Activated CD4-positive, alpha-beta T cell treated with anti-CD3 and anti-CD28 coated beads for 4 hours (primary cell): ENCODE results near the gene YWHAH.
A peak's percentile ranks its signal among the peaks of the same experiment; 100 is the strongest.
"Not testable (repeated sequence)": the region's sequence is repeated elsewhere in the genome, so short reads cannot be mapped to it uniquely, and the experiment has no call there.

Experiments
- DNase-seq, 2 donors: peaks; one replicate each; pipeline ENCODE4 v3.0.0-alpha.2; 2020

The YWHAH gene

DNA sequence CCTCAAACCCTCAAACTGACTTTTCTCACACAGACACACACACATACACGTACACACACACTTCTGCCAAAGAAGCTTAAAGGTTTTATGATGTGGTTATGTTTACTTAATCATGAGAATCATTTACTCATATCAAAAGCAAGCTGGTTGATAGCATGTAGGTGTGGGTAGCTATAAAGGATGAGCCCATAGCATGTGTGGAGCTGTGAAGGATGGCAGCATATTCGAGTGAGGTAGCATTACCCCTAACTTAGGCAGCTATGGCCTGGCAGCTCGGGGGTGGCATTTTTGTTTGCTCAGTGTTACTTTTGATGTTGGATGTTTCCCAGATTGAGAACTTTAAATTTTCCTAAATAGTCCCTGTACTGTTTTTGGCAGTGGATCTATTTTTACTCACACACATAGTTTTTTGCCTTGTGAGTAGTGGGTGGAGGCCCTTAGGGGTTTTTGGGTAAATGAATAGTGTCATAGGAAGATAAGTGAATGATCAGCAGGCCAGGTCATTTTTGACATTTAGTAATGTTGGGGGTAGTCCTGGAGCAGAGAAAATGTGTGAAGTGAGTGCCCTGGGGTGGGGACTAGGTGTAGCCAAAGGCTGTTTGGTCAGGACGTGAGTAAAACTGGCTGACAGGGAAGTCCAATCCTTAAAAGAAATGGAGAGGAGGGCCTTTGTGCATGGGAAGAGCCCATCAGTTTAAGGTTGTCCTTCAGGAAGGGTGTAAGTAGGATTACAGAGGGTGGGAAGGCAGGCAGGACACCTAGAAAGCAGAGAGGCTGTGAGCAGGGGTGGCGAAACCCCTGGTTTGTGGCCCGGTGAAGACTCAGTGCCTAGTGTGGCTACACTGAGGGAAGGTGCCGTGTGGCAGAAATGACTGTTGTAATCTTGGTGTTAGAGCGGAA is 7.1 kb downstream of the YWHAH start:
- no peak for DNase-seq

DNA sequence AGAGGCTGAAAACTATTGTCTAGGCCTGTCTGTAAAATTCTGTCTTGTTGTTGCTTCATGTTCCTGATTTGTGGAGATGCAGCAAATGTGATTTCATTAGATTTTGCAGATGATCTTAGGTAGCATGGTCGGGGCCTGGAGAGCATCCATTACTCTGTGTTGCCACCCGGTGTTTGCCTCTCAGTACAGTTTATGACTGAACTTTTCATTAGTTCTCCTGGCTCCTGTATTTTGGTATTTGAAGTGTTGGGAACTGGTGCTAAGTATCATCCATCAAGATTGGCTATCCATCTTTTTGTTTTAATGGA is 7.7 kb downstream of the YWHAH start:
- no peak for DNase-seq

DNA sequence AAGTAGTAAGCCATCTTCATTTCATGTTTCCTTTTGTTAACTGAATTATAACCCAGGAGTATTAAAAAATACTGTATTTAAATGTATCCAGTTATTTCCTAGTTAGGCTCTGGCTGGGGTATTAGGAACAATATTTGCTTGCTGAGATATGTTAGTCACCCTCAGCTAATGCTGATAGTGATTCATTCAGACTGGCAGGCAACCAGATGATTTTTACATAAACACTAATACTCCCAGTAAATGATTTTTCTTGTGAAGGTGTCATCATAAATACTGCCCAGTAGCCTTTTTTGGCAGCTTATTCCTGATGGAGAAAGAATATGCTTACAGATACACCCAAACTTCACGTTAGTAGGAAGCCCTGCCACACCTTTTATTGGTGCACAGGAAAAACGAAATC is 8.1 kb downstream of the YWHAH start:
- no peak for DNase-seq

DNA sequence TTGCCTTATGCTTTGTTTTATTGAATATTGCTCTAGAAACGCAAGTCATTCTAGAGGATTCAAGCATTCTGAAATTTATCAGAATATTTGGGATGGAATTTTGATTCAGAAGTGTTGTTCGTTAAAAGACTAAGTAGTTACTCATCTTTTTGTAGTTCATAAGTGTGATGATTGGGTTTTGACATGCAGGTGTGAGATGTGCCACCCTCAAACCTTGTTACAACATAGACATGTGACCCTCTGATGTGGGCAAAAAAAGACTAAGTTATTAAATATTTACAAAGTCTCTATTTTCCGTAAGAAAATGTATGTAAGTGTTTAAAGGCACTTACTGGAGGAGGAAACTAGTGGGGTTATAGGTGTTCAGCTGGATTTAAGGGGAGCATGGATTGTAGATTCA is 8.9 kb downstream of the YWHAH start:
- DNase-seq = no peak

DNA sequence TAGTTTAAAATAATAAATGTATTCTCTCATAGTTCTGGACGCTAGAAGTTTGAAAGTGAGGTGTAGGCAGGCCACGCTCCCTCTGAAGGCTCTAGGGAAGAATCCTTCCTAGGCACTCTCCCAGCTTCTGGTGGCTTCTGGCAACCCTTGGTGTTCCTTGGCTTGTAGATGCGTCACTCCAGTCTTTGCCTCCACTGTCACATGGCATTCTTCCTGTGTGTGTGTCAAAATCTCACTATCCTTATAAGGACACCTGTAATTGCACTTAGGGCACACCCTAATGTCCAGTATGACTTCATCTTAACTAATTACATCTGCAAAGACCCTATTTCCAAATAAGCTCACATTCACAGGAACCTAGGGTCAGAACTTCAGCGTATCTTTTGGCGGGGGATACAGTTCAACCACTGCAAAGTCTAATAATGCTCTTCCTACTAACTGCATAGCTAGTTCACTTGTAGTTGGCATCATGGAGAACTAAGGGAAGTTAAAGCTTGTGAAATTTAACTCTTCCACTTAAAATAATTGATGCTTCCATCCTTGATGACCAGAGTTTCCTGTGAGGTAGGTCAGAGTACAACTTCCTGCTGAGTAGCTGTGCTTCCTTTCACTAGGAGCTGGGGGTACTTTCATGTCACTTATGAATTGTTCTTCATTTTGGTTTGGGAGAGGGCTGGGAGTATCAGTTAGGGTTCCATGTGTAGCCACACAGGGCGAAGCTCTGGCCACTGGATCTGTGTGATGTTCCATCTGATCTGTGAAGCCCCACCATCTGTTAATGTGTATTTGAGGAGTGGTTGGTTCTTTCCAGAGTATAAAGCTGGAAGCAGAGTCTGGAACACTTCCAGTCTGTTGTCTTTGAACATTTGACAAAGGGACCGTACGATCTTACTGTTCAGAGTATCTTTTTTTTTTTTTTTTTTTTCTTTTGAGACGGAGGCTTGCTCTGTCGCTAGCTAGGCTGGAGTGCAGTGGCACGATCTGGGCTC is 10.5 kb downstream of the YWHAH start:
- no peak for DNase-seq

DNA sequence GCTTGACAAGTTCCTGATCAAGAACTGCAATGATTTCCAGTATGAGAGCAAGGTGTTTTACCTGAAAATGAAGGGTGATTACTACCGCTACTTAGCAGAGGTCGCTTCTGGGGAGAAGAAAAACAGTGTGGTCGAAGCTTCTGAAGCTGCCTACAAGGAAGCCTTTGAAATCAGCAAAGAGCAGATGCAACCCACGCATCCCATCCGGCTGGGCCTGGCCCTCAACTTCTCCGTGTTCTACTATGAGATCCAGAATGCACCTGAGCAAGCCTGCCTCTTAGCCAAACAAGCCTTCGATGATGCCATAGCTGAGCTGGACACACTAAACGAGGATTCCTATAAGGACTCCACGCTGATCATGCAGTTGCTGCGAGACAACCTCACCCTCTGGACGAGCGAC is 12.0 kb downstream of the YWHAH start:
- peak; percentile 24 to 30 for DNase-seq

DNA sequence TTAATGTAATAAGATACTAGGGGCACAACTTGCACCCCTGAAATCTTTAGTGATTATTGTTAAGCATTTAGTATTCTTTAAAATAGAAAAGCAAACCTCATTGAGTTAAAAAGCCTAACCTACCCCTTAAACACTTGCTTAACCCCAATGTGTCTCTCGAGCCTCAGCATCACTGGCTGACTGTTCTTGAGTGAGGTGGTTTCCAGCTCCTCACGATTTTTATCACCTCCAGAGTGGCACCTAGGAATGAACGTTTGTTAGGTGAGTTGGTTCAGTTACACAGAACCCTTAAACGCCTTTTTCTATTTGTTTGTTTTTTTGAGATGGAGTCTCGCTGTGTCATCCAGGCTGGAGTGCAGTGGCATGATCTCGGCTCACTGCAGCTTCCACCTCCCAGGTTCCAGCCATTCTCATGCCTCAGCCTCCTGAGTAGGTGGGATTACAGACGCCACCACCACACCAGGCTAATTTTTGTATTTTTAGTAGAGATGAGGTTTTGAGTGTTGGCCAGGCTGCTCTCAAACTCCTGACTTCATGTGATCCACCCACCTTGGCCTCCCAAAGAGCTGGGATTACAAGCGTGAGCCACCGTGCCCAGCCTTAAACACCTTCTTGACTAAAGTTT is 13.7 kb downstream of the YWHAH start:
- DNase-seq = no peak

DNA sequence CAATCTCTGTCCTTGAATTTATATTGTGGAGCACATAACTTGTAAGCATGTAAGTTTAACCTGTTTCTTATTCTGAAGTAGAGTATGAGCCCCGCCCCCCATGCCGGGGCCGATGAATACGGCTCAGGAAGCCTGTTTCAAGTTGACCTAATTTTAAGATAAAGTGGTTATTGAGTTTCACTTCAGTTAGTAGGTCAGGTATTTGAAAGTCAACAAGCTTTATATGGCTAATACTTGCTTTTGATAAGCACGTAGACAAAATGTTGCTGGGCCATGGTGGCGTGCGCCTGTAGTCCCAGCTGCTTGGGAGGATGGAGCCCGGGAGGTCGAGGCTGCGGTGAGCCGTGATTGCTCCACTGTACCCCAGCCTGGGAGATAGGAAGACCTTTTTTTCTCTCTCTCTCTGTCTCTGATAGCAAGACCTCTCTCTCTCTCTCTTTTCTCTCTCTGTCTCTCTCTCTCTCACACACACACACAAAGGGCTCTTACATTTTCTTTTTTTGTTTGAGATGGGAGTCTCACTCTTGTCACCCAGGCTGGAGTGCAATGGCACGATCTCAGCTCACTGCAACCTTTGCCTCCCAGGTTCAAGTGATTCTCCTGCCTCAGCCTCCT is 14.4 kb downstream of the YWHAH start:
- peak; percentile 22 for DNase-seq

DNA sequence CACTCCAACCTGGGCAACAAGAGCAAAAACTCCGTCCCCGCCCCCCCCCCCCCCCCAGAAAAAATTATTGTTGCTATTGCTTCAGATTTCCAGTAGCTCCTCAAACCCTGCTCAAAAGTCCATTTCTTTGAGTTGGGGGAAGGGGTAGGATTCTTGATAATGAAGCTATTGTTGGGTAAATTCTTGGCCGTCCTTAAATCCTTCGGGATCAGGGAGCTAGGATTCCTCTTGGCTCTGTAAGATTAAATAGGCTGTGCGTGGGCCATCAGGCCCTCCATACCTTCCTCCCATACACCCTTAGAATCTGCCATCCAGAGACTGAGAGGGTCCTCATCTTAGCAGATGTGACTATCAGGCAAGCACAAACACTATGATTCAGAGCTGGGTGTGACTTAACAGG is 16.4 kb downstream of the YWHAH start:
- DNase-seq = no peak

DNA sequence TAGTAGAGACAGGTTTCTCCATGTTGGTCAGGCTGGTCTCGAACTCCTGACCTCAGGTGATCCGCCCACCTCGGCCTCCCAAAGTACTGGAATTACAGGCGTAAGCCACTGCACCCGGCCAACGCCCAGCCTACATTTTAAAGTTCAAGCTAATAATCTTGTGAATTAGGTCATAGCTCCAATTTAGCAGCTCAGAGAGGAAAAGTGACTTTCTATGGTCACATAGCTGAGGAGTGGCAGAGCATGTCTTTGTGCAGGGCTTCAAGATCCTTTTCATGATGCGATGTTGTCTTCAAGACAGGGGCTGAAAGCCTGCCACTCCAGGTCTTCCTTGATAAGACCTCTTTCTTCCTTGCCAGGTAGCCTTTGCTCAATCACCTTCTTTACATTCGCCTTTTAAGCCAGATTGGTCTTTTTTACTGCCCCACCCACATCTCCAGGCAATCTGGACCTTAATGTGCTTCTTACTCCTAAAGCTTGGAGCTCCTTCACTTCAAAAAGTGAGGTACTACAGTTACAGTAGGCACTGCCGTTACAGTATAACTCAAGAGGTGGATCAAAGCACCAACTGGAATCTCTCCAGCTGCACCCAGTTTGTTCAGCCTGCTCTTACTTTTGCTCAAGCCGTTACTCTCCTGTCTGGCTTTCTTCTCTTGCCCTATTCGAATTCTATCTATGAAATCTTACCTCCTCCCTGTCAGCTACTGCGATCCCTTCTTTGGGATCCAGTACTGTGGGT is 18.2 kb downstream of the YWHAH start:
- DNase-seq = no peak

DNA sequence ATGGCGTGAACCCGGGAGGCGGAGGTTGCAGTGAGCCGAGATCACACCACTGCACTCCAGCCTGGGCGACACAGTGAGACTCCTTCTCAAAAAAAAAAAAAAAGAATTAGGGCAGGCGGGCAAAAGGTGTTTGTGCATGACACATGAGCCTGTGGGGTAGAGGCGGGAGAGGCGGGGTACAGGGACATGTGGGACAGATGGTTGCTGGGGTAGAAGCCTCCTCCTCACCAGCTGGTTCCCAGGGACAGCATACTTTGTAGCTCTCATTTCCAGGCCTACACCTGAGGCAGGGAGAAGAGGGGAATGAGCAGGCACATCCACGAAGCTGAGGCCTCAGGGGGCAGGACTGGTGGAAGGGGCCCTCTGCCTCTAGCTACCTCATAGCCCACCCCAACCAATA is 23.7 kb downstream of the YWHAH start:
- DNase-seq = no peak

DNA sequence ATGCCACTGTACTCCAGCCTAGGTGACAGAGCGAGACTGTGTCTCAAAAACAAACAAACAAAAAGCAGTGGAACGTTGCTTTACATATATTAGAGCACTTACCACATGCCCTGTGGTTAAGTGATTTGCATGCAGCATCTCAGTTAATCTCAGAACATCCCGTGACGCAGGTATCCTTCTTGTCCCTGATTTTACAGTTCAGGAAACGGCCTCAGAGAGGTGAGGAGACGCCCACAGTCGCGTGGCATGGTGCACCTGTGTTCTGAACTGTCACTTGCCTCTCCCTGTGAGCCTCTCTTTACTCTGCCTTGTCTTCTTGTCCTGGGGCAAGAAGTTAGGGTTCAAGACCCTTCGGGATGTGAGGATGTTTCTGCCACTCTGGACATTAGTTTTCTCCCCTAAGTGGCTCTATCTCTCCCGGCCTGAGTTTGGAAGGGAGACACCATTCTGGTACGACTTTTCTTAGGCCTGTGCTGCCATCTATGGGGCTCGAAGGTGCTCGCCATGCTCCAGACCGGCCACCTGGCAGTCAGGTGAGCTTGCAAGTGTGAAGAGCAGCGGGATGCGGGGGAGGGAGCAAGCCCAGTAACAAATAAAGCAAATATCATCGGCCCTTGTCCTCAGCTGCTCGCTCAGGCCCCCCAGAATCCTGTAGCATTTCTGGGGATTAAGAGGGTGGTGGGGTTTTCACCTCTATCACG is 25.6 kb downstream of the YWHAH start:
- peak; percentile 61 to 65 for DNase-seq

DNA sequence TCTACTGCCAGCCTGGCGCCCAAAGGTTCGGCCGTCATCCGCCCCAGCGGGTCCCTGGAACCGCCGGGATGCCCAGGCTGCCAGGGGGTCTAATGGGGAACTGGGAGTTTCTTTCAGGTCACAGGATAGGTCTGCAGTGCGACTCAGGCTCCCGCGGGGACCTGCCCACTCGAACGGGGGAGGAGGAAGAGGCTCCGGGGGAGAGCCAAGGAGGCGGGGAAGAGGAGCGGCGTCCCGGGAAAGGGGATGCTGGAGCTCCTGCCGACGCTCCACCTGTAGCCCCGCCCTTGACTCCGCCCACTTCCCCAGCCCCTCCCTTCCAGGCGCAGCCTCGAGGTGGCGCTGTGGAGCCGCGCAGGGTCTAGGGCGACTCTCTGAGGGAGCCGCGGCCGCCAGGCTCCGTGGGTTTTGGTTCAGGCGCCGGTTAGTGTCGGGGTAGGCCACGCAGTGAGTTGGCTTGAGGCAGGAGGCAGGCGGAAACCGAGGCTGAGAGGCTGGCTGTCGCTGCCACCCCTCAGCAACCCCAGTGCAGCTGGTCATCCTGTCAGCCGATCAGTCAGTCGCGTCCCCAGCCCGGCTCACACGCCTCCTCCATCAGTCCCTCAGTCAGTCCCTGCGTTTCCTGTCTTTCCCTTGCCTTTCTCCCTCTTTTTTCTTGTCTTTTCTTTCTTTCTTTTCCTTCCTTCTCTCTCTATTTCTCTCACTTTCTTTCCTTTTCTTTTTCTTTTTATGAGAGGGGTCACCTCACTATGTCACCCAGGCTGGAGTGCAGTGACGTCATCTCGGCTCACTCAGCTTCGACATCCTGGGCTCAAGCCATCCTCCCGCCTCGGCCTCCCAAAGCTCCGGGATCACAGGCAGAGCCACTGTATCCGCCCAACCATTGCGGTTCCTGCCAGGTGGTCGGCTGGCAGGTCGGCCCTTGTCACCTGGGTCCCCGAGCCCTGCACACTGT is 26.4 kb downstream of the YWHAH start:
- peak; percentile 80 to 89 for DNase-seq

DNA sequence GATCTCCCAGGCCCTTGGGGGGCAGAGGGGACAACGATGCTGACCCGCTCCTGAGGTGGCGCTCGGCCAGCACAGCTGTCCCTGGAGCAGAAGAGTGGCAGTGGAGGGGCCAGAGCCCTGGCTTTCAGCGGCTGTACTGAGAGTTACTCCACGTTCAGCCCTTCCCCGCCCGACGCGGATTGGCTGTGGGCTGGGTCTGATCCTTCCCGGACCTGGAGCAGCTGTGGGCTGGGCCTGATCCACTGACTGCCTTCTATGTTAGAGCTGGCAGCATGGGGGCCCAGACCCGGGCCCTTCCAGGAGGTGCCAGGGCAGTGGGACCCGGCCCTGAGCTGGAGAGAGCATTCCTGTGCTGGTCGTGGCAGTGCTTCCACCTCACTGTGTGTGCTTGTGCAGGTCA is 27.8 kb downstream of the YWHAH start:
- DNase-seq = no peak

DNA sequence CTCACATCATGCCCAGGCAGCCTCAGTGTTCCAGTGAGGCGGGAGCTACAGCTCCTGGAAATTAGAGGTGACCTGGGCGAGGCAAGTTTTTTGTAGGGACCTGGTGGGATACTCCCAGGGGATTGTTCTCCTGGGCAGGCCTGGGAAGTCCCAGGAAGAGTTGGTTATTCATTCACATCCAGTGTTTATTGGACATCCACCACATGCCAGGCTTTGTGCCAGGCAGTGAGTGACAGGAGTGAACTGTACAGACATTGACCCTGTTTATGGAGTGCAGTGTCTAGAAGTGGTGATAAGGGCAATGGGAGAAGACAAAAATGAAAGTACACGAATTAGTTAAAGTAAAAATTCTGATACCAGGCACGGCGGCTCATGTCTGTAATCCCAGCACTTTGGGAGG is 29.4 kb downstream of the YWHAH start:
- no peak for DNase-seq

DNA sequence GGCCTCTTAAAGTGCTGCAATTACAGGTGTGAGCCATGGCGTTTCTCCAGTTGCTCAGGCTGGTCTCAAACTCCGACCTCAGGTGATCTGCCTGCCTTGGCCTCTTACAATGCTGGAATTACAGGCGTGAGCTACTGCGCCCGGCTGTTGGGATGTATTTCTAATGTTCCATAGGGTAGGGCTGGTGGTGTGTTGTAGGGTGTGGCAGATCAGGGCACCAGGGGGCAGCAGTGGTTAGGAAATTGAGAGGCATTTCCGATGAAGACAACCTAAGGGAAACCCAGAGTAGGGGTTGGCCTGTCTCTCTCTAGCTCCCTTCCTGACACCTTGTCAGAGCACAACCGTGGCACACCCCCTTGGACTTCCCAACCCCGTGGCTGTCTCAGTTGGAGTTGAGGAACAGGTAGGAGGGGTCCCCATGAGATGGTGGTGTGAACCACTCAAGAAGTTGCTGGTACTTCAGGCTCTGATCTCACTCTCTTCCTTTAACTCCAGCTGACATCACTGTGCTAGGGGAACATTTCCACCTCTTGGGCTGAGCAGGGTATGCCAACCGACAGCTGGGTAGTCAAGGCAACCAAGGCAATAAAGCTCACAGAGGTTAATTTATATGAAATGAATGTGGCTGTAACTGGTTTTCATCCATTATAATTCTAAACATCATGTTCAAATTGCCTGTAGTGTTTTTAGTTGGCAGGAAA is 33.0 kb downstream of the YWHAH start:
- DNase-seq = peak; percentile 75 to 83

DNA sequence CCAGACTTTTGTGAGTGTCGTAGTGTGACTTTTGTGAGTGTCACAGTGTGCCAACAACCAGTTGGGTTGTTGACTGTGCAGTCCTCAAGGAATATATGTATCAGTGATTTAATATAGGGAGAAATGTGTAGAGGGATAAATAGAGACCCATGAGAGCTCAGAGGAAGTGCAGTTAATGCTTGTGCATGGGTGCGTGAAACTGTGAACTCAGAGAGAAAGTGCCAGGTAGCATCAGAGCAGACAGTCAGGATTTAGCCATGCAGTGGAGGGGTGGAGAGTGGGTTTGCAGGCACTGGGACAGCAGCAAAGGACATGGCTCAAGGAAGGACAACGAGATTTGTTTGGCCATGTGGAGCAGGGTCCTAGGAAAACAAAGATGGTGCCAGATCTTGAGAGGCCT is 33.6 kb downstream of the YWHAH start:
- no peak for DNase-seq

DNA sequence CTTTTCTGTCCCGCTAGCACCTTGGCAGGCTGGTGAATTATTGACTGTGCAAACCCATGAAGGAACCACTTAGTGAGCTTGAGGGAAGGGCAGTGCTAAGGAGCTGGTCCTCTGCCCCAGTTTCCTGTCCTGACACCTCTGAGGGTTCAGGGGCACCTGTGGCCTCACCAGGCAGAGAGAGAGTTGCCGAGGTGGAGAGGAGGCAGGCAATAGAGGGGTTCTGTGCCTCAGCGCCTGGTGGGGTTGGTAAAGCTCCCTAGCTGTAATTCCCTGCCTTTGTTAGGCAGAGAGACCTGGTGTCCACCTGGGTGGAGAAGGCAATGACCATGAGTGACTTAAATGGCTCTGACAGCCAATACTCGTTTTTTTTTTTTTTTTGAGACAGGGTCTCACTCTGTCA is 36.3 kb downstream of the YWHAH start:
- DNase-seq = no peak

DNA sequence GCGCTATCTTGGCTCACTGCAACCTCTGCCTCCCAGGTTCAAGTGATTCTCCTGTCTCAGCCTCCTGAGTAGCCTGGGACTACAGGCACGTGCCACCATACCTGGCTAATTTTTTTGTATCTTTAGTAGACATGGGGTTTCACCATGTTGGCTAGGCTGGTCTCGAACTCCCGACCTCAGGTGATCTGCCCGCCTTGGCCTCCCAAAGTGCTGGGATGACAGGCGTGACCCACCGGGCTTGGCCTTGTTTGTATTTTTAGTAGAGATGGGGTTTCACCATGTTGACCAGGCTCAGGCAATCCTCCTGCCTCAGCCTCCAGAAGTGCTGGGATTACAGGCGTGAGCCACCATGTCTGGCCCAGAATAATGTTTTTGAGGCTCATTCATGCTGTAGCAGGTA is 37.6 kb downstream of the YWHAH start:
- not testable (repeated sequence) for DNase-seq
